ENCODE results near the gene ORC5.

GRCh38 chr7:104185346-104185745 is 22.5 kb downstream of the ORC5 start:
- TF ChIP-seq CTCF (IDR thresholded peaks at IDR 0.05), result no peak
- TF ChIP-seq POLR2A (IDR thresholded peaks at IDR 0.05), result no peak

All from esophagus squamous epithelium (tissue), 4 donors.